ENCODE results near the gene TMEM179B.

GRCh38 chr11:62782753-62783152 lies 4.4 kb upstream of the TMEM179B start:
- no peak for TF ChIP-seq POLR2A (IDR thresholded peaks at IDR 0.05)
- no peak for TF ChIP-seq POLR2AphosphoS5 (IDR thresholded peaks at IDR 0.05; ENCODE audit: insufficient read depth in 1 of 2, low read depth in 1 of 2)
- no peak for TF ChIP-seq CTCF (IDR thresholded peaks at IDR 0.05)
